ENCODE results near the gene LAMB1. TPM values are rescaled to one million over a fixed set of nuclear protein-coding genes. Genes with fewer than 3 reads are reported as not detected.

Gene LAMB1
- total RNA-seq, 3 donors from 2014 or later, result 115 to 324 (median 300) TPM

DNA sequence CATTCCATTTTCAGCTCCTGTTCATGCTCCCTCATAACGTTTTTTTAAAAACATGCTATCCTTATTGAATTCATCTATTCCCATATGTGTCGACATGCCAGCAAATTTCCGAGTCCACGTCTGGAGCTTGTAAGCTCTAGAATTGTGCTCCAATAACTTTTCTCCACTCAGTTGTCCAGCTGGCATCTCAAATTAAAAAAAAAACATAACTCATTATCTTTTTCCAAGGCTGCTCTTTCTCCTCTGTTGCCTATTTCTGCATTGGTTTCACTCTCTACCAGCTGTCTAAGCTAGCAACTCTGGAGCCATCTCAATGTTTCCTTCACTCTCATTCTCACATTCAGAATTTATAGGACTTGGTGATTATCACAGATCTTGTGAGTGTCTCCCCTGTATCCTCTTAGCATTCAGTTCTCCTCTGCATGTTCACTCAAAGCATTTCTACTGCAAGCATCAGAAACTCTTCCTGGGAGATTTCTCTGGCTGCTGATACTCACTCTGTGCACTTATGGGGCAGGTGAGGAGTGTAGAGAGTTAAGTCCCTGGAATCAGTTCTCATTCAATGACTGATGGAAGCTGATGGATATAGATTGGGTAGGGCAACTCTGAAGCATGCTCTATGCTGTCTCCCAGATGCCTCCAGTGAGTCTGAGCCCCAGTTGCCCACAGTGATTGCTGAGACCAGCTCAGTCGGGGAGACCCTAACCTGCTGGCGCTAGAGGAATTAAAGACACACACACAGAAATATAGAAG, 118.7 kb downstream of the LAMB1 start:
- Histone ChIP-seq H3K27ac (no peak overlapping the region), H3K4me3 (no peak overlapping the region), H3K9me3 (no peaks in the 10 kb centered on the region), H3K36me3 (no peaks in the 10 kb centered on the region), H3K27me3 (no peaks in the 10 kb centered on the region), H3K4me1 (no peaks in the 10 kb centered on the region)
- no peak for DNase-seq (ENCODE audit: low spot score in 2 of 2)
- intact Hi-C loops (cut with DNase I; ENCODE audit: low total_unique reads), result no loop called here
- TF ChIP-seq POLR2A (IDR thresholded peaks at IDR 0.05), result no peak

GRCh38 chr7:107882766-107883165, 120.2 kb downstream of the LAMB1 start:
- no peak for DNase-seq (ENCODE audit: low spot score in 2 of 2)
- Histone ChIP-seq H3K27ac (no peak overlapping the region), H3K36me3 (no peaks in the 10 kb centered on the region), H3K9me3 (no peaks in the 10 kb centered on the region), H3K4me1 (no peaks in the 10 kb centered on the region), H3K4me3 (no peak overlapping the region), H3K27me3 (no peaks in the 10 kb centered on the region)
- TF ChIP-seq POLR2AphosphoS5 (IDR thresholded peaks at IDR 0.05) (no peak), POLR2A (IDR thresholded peaks at IDR 0.05) (no peak)
- TF ChIP-seq, protein P1, sequence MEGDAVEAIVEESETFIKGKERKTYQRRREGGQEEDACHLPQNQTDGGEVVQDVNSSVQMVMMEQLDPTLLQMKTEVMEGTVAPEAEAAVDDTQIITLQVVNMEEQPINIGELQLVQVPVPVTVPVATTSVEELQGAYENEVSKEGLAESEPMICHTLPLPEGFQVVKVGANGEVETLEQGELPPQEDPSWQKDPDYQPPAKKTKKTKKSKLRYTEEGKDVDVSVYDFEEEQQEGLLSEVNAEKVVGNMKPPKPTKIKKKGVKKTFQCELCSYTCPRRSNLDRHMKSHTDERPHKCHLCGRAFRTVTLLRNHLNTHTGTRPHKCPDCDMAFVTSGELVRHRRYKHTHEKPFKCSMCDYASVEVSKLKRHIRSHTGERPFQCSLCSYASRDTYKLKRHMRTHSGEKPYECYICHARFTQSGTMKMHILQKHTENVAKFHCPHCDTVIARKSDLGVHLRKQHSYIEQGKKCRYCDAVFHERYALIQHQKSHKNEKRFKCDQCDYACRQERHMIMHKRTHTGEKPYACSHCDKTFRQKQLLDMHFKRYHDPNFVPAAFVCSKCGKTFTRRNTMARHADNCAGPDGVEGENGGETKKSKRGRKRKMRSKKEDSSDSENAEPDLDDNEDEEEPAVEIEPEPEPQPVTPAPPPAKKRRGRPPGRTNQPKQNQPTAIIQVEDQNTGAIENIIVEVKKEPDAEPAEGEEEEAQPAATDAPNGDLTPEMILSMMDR (IDR thresholded peaks at IDR 0.05), result no peak
- intact Hi-C loops (cut with DNase I; ENCODE audit: low total_unique reads), result no loop called here

DNA sequence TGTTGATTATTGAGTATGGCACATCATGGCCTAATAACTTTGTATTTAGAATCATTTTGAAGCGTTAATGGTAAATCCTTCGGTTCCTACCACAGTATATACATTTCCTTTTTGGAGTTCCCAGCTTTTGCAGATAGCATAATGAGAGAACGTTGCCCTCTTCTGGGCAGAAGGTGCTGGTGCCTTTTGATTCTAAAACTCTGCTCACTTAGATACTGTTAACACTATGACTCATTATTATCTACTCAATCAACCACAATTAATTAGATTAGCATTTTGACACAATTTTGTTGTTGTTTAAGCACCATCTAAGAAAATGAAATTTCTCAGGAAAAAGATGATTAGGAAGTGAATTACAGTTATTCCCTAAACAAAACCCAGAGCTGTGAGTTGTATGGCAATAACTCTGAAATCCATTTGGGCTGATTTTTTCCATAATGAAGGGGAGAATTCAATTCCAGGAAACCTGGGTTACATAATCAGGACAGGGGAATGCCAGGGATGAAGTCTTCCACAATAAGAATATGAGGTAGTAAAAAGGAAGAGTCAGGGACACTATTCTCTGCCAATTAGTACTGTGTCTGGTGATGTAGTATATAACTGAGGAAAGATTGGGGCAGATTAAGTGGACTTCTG, 123.4 kb downstream of the LAMB1 start:
- no peaks in the 10 kb centered on the region for H3K27me3 ChIP-seq
- DNase-seq (ENCODE audit: low spot score in 2 of 2), result no peak
- H3K9me3 ChIP-seq, result no peaks in the 10 kb centered on the region
- H3K4me3 ChIP-seq, result no peak overlapping the region
- H3K27ac ChIP-seq, result no peak overlapping the region
- H3K36me3 ChIP-seq, result no peaks in the 10 kb centered on the region
- intact Hi-C loops (cut with DNase I; ENCODE audit: low total_unique reads), result loop anchor here (10.0 kb wide), 1 partner anchor 135 kb away; the partner anchor contains the start of gene CBLL1
- TF ChIP-seq POLR2AphosphoS5 (IDR thresholded peaks at IDR 0.05), result no peak
- TF ChIP-seq, protein P1 (IDR thresholded peaks at IDR 0.05), result peak; percentile 43 to 81 (median 76)
- no peaks in the 10 kb centered on the region for H3K4me1 ChIP-seq

DNA sequence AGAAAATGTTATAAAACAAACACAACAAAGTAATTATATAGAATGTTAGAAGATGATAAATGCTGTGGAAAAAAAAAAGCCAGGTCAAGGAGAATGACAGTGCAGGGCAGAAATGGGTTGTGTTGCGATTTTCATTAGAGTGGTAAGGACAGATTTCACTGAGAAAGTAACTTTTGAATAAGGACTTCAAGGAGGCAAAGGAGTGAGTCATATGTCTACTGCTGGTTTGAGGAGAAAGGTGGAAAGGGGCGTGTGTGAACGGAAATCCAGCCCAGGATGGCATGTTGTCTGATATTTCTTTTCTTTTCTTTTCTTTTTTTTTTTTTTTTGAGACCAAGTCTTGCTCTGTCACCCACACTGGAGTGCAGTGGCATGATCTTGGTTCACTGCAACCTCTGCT, 124.3 kb downstream of the LAMB1 start:
- no peak for DNase-seq (ENCODE audit: low spot score in 2 of 2)
- intact Hi-C loops (cut with DNase I; ENCODE audit: low total_unique reads), result loop anchor here (10.0 kb wide), 1 partner anchor 134 kb away; the partner anchor contains the start of gene CBLL1
- no peak overlapping the region for H3K27ac ChIP-seq
- H3K36me3 ChIP-seq, result no peaks in the 10 kb centered on the region
- H3K4me3 ChIP-seq, result no peak overlapping the region
- TF ChIP-seq, protein P1 (IDR thresholded peaks at IDR 0.05), result no peak
- TF ChIP-seq POLR2A (IDR thresholded peaks at IDR 0.05), result no peak
- TF ChIP-seq POLR2AphosphoS5 (IDR thresholded peaks at IDR 0.05), result no peak
- no peaks in the 10 kb centered on the region for H3K27me3 ChIP-seq
- H3K9me3 ChIP-seq, result no peaks in the 10 kb centered on the region
- H3K4me1 ChIP-seq, result no peaks in the 10 kb centered on the region

DNA sequence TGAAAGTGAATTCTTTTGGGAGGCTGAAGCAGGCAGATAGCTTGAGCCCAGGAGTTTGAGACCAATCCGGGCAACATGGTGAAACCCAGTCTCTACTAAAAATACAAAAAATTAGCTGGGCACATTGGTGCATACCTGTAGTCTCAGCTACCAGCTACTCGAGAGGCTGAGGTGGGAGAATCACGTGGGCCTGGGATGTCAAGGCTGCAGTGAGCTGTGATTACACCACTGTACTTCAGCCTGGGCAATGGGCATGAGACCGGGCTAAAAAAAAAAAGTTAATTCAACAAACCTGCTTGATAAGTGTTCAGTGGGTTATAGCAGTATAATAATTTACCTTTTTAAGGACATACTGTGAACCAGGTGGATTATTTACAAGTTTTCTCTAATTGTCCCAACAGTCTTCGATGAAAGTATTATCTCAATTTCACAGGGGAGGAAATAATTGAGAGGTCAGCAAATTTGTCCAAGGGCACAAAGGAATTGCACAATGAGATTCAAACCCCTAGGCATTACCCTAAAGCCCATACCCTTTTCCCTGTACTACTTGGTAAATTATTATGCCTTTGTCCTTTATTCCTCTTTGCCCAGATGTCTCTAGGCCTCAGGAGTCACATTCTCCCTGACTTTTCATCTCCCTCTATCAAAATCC, 125.1 kb downstream of the LAMB1 start:
- no peaks in the 10 kb centered on the region for H3K9me3 ChIP-seq
- H3K4me3 ChIP-seq, result no peak overlapping the region
- intact Hi-C loops (cut with DNase I; ENCODE audit: low total_unique reads), result loop anchor here (10.0 kb wide), 1 partner anchor 133 kb away; the partner anchor contains the start of gene CBLL1
- TF ChIP-seq POLR2A (IDR thresholded peaks at IDR 0.05) (no peak), POLR2AphosphoS5 (IDR thresholded peaks at IDR 0.05) (no peak)
- TF ChIP-seq, protein P1 (IDR thresholded peaks at IDR 0.05), result no peak
- H3K36me3 ChIP-seq, result no peaks in the 10 kb centered on the region
- no peak for DNase-seq (ENCODE audit: low spot score in 2 of 2)
- no peaks in the 10 kb centered on the region for H3K4me1 ChIP-seq
- H3K27ac ChIP-seq, result no peak overlapping the region
- H3K27me3 ChIP-seq, result no peaks in the 10 kb centered on the region

All from breast epithelium (tissue), 4 donors.